ENCODE data around the gene SPNS3. TPM values are rescaled to one million over a fixed set of nuclear protein-coding genes. Genes with fewer than 3 reads are reported as not detected.
A peak's percentile ranks its signal among the peaks of the same experiment; 100 is the strongest.

The SPNS3 gene
- total and polyA plus RNA-seq, 10 of the 15 experiments (the other 5 are each of a cell fraction or from before 2014, with no cell fraction given), result 0.16 to 2.6 (median 0.97) TPM

DNA sequence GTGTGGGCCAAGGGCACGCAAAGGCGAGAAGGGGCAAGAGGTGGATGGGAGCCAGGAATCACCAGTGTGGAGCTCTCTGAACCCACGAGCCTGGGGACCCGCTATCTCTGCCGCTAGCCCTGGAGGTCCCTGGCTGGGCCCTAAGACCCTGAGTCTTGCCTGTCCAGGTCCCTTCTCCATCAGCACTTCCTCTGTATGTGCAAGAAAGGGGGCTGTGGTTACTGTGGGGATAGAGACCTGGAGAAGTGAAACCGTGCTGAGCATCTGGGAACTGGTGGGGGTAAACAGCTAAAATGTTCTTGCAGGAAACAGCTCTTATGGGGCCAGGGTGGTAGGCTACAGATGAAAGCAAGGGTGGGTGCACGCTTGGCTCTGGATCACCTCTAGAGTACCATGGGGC is 3.1 kb downstream of the SPNS3 start:
- Histone ChIP-seq H3K9me3 (replicated peaks; ENCODE audit: control insufficient read depth, insufficient read depth, low read length) (no peaks in the 10 kb centered on the region), H3K79me2 (ENCODE audit: control insufficient read depth, insufficient read depth, low read length) (no peaks in the 10 kb centered on the region), H3K36me3 (ENCODE audit: control insufficient read depth in 2 of 2, insufficient read depth in 2 of 2, low read length in 1 of 2) (no peaks in the 10 kb centered on the region), H3K4me3 (no peak overlapping the region), H3K4me1 (ENCODE audit: control insufficient read depth, insufficient read depth, low read length) (peaks cover 12% of the 10 kb centered on the region), H3K27me3 (replicated peaks in 1 of 2; ENCODE audit: control insufficient read depth in 2 of 2, insufficient read depth in 2 of 2, low read length in 1 of 2) (no peaks in the 10 kb centered on the region; a peak in 1 of 4 replicates), H3K4me2 (ENCODE audit: control insufficient read depth, insufficient read depth) (no peak overlapping the region), H4K20me1 (ENCODE audit: control insufficient read depth, insufficient read depth) (no peaks in the 10 kb centered on the region), H2AFZ (ENCODE audit: control insufficient read depth, low read depth, low read length) (no peak overlapping the region), H3K9ac (ENCODE audit: control insufficient read depth, insufficient read depth, low read length) (no peak overlapping the region), H3K27ac (ENCODE audit: control insufficient read depth, insufficient read depth) (no peak overlapping the region)
- in situ Hi-C loops (cut with MboI) (no loop called here), intact Hi-C loops (cut with micrococcal nuclease; ENCODE audit: unreplicated experiment) (no loop called here)
- TF ChIP-seq ZNF622 (IDR thresholded peaks at IDR 0.05) (no peak), SPI1 (IDR thresholded peaks at IDR 0.05; ENCODE audit: borderline replicate concordance, insufficient read depth, low read depth, low read length) (peak; percentile 64; the same call in 1 of the 2 replicates), EED (IDR thresholded peaks at IDR 0.05; ENCODE audit: low read depth) (peak; percentile 53; the same call in 1 of the 2 replicates), RUNX3 (IDR thresholded peaks at IDR 0.05; ENCODE audit: low read length) (peak; percentile 50; the same call in 1 of the 2 replicates)
- TF ChIP-seq, protein P1, sequence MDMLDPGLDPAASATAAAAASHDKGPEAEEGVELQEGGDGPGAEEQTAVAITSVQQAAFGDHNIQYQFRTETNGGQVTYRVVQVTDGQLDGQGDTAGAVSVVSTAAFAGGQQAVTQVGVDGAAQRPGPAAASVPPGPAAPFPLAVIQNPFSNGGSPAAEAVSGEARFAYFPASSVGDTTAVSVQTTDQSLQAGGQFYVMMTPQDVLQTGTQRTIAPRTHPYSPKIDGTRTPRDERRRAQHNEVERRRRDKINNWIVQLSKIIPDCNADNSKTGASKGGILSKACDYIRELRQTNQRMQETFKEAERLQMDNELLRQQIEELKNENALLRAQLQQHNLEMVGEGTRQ (IDR thresholded peaks at IDR 0.05; ENCODE audit: borderline replicate concordance, low read depth, low read length), result no peak
- ChIA-PET CTCF (interaction anchor here (1.0 to 2.2 kb wide), 2 partner anchors 16 to 466 kb away, joined by 3 to 11 read pairs; partner anchors contain the start of gene CHRNE), RAD21 (ENCODE audit: unreplicated experiment) (interaction anchor here (0.5 to 1.0 kb wide), 2 partner anchors 16 to 527 kb away, joined by 3 to 4 read pairs; no protein-coding TSS in a partner anchor), SMC1A (ENCODE audit: uncharacterized antibody, unreplicated experiment) (interaction anchor here (1.0 to 1.5 kb wide), 2 partner anchors 14 to 188 kb away, joined by 3 read pairs; no protein-coding TSS in a partner anchor), POLR2A (no interaction called here)
- no TSS peak for BruUV-seq (replicated peaks)
- WGBS (ENCODE audit: insufficient coverage, insufficient replicate concordance, low lambda C conversion rate, missing lambda C conversion rate), result 71% methylated on average over 7 of the region's 7 CpGs
- no peak; the same call in 2 of the 3 replicates for ATAC-seq
- no peak for DNase-seq (ENCODE audit: low read depth, low spot score)
- no peak for FAIRE-seq
